ENCODE measurements around the gene HLA-DPA1.
"Not testable (repeated sequence)": the region's sequence is repeated elsewhere in the genome, so short reads cannot be mapped to it uniquely, and the experiment has no call there.

Gene HLA-DPA1

GRCh38 chr6:33071569-33071968 is 1.9 kb downstream of the HLA-DPA1 start:
- H3K9ac ChIP-seq (ENCODE audit: low read length): no peak overlapping the region
- H3K27ac ChIP-seq (ENCODE audit: low read depth, low read length): no peak overlapping the region
- no peaks in the 10 kb centered on the region for H3K27me3 ChIP-seq (ENCODE audit: control insufficient read depth, insufficient read depth, low read length)
- H3K36me3 ChIP-seq (ENCODE audit: control insufficient read depth, insufficient read depth, low read length): no peaks in the 10 kb centered on the region
- H3K4me3 ChIP-seq (ENCODE audit: low read length): peak overlapping the region; percentile 2
- no peaks in the 10 kb centered on the region for H3K4me1 ChIP-seq (ENCODE audit: control insufficient read depth, insufficient read depth, low read length)

- no peak overlapping the region for H3K4me3 ChIP-seq (ENCODE audit: low read length)
- H3K36me3 ChIP-seq (ENCODE audit: control insufficient read depth, insufficient read depth, low read length): no peaks in the 10 kb centered on the region
- no peak overlapping the region for H3K9ac ChIP-seq (ENCODE audit: low read length)
- no peaks in the 10 kb centered on the region for H3K4me1 ChIP-seq (ENCODE audit: control insufficient read depth, insufficient read depth, low read length)
- H3K27me3 ChIP-seq (ENCODE audit: control insufficient read depth, insufficient read depth, low read length): no peaks in the 10 kb centered on the region
- no peak overlapping the region for H3K27ac ChIP-seq (ENCODE audit: low read depth, low read length)
Observed at GRCh38 chr6:33070909-33071308, 2.5 kb downstream of the HLA-DPA1 start.

GRCh38 chr6:33069021-33069738 is 4.3 kb downstream of the HLA-DPA1 start:
- Histone ChIP-seq H3K4me3 (ENCODE audit: low read length) (no peak overlapping the region), H3K4me1 (ENCODE audit: control insufficient read depth, insufficient read depth, low read length) (no peaks in the 10 kb centered on the region), H3K27ac (ENCODE audit: low read depth, low read length) (no peak overlapping the region), H3K36me3 (ENCODE audit: control insufficient read depth, insufficient read depth, low read length) (no peaks in the 10 kb centered on the region), H3K9ac (ENCODE audit: low read length) (no peak overlapping the region), H3K27me3 (ENCODE audit: control insufficient read depth, insufficient read depth, low read length) (no peaks in the 10 kb centered on the region)

- no peaks in the 10 kb centered on the region for H3K36me3 ChIP-seq (ENCODE audit: control insufficient read depth, insufficient read depth, low read length)
- no peak overlapping the region for H3K4me3 ChIP-seq (ENCODE audit: low read length)
- H3K9ac ChIP-seq (ENCODE audit: low read length): no peak overlapping the region
- no peak overlapping the region for H3K27ac ChIP-seq (ENCODE audit: low read depth, low read length)
- no peaks in the 10 kb centered on the region for H3K27me3 ChIP-seq (ENCODE audit: control insufficient read depth, insufficient read depth, low read length)
- H3K4me1 ChIP-seq (ENCODE audit: control insufficient read depth, insufficient read depth, low read length): no peaks in the 10 kb centered on the region
Observed at GRCh38 chr6:33066917-33067521, 6.4 kb downstream of the HLA-DPA1 start.

GRCh38 chr6:33065312-33065711 is 8.1 kb downstream of the HLA-DPA1 start:
- Histone ChIP-seq H3K4me3 (ENCODE audit: low read length) (no peak overlapping the region), H3K4me1 (ENCODE audit: control insufficient read depth, insufficient read depth, low read length) (no peaks in the 10 kb centered on the region), H3K36me3 (ENCODE audit: control insufficient read depth, insufficient read depth, low read length) (no peaks in the 10 kb centered on the region), H3K27me3 (ENCODE audit: control insufficient read depth, insufficient read depth, low read length) (no peaks in the 10 kb centered on the region), H3K27ac (ENCODE audit: low read depth, low read length) (no peak overlapping the region), H3K9ac (ENCODE audit: low read length) (no peak overlapping the region)

GRCh38 chr6:33064723-33065122 is 8.7 kb downstream of the HLA-DPA1 start:
- H3K36me3 ChIP-seq (ENCODE audit: control insufficient read depth, insufficient read depth, low read length): no peaks in the 10 kb centered on the region
- H3K4me3 ChIP-seq (ENCODE audit: low read length): no peak overlapping the region
- no peaks in the 10 kb centered on the region for H3K27me3 ChIP-seq (ENCODE audit: control insufficient read depth, insufficient read depth, low read length)
- no peak overlapping the region for H3K27ac ChIP-seq (ENCODE audit: low read depth, low read length)
- H3K4me1 ChIP-seq (ENCODE audit: control insufficient read depth, insufficient read depth, low read length): no peaks in the 10 kb centered on the region
- H3K9ac ChIP-seq (ENCODE audit: low read length): no peak overlapping the region

- H3K9ac ChIP-seq (ENCODE audit: low read length); H3K36me3 ChIP-seq (ENCODE audit: control insufficient read depth, insufficient read depth, low read length); H3K4me1 ChIP-seq (ENCODE audit: control insufficient read depth, insufficient read depth, low read length); H3K27ac ChIP-seq (ENCODE audit: low read depth, low read length); H3K27me3 ChIP-seq (ENCODE audit: control insufficient read depth, insufficient read depth, low read length); H3K4me3 ChIP-seq (ENCODE audit: low read length): not testable (repeated sequence)
Observed at GRCh38 chr6:33063435-33063834, 10.0 kb downstream of the HLA-DPA1 start.

GRCh38 chr6:33061987-33062386 is 11.5 kb downstream of the HLA-DPA1 start:
- no peak overlapping the region for H3K4me3 ChIP-seq (ENCODE audit: low read length)
- no peak overlapping the region for H3K9ac ChIP-seq (ENCODE audit: low read length)
- no peaks in the 10 kb centered on the region for H3K36me3 ChIP-seq (ENCODE audit: control insufficient read depth, insufficient read depth, low read length)
- H3K27me3 ChIP-seq (ENCODE audit: control insufficient read depth, insufficient read depth, low read length): no peaks in the 10 kb centered on the region
- H3K4me1 ChIP-seq (ENCODE audit: control insufficient read depth, insufficient read depth, low read length): no peaks in the 10 kb centered on the region
- no peak overlapping the region for H3K27ac ChIP-seq (ENCODE audit: low read depth, low read length)

GRCh38 chr6:33057222-33058150 is 16.0 kb downstream of the HLA-DPA1 start:
- no peaks in the 10 kb centered on the region for H3K36me3 ChIP-seq (ENCODE audit: control insufficient read depth, insufficient read depth, low read length)
- no peak overlapping the region for H3K9ac ChIP-seq (ENCODE audit: low read length)
- H3K4me3 ChIP-seq (ENCODE audit: low read length): no peak overlapping the region
- H3K27ac ChIP-seq (ENCODE audit: low read depth, low read length): no peak overlapping the region
- no peaks in the 10 kb centered on the region for H3K27me3 ChIP-seq (ENCODE audit: control insufficient read depth, insufficient read depth, low read length)
- no peaks in the 10 kb centered on the region for H3K4me1 ChIP-seq (ENCODE audit: control insufficient read depth, insufficient read depth, low read length)

GRCh38 chr6:33053230-33053629 is 20.2 kb downstream of the HLA-DPA1 start:
- H3K9ac ChIP-seq (ENCODE audit: low read length): no peak overlapping the region
- H3K27ac ChIP-seq (ENCODE audit: low read depth, low read length): no peak overlapping the region
- no peaks in the 10 kb centered on the region for H3K4me1 ChIP-seq (ENCODE audit: control insufficient read depth, insufficient read depth, low read length)
- peaks cover 3% of the 10 kb centered on the region for H3K27me3 ChIP-seq (ENCODE audit: control insufficient read depth, insufficient read depth, low read length)
- H3K4me3 ChIP-seq (ENCODE audit: low read length): no peak overlapping the region
- H3K36me3 ChIP-seq (ENCODE audit: control insufficient read depth, insufficient read depth, low read length): no peaks in the 10 kb centered on the region

- Histone ChIP-seq H3K27ac (ENCODE audit: low read depth, low read length) (no peak overlapping the region), H3K27me3 (ENCODE audit: control insufficient read depth, insufficient read depth, low read length) (peaks cover 3% of the 10 kb centered on the region), H3K4me3 (ENCODE audit: low read length) (no peak overlapping the region), H3K4me1 (ENCODE audit: control insufficient read depth, insufficient read depth, low read length) (no peaks in the 10 kb centered on the region), H3K36me3 (ENCODE audit: control insufficient read depth, insufficient read depth, low read length) (no peaks in the 10 kb centered on the region), H3K9ac (ENCODE audit: low read length) (no peak overlapping the region)
Observed at GRCh38 chr6:33052627-33053026, 20.8 kb downstream of the HLA-DPA1 start.

- Histone ChIP-seq H3K36me3 (ENCODE audit: control insufficient read depth, insufficient read depth, low read length) (no peaks in the 10 kb centered on the region), H3K4me3 (ENCODE audit: low read length) (no peak overlapping the region), H3K9ac (ENCODE audit: low read length) (no peak overlapping the region), H3K27ac (ENCODE audit: low read depth, low read length) (no peak overlapping the region), H3K27me3 (ENCODE audit: control insufficient read depth, insufficient read depth, low read length) (peaks cover 3% of the 10 kb centered on the region), H3K4me1 (ENCODE audit: control insufficient read depth, insufficient read depth, low read length) (no peaks in the 10 kb centered on the region)
Observed at GRCh38 chr6:33050014-33050810, 23.2 kb downstream of the HLA-DPA1 start.

Measured in rectal smooth muscle tissue (tissue), 1 donor.